Endodermal cell (in vitro differentiated cells): ENCODE data around the gene HLX. TPM values are rescaled to one million over a fixed set of nuclear protein-coding genes. Genes with fewer than 3 reads are reported as not detected.
A peak's percentile ranks its signal among the peaks of the same experiment; 100 is the strongest.

Experiments used
- DNase-seq: peaks from one replicate; pipeline ENCODE4 v3.0.0-alpha.2; 2017
- H3K27ac ChIP-seq: 2 replicates; pipeline ENCODE4 v1.5.1; 2013; ENCODE audit warnings: mild to moderate bottlenecking, low read depth, low read length, moderate library complexity
- H3K27me3 ChIP-seq: 2 replicates; pipeline ENCODE4 v1.6.1; 2013; ENCODE audit warnings: mild to moderate bottlenecking, low read length, moderate library complexity; ENCODE audit not compliant: insufficient read depth, control insufficient read depth, poor library complexity, severe bottlenecking
- H3K36me3 ChIP-seq: 2 replicates; pipeline ENCODE4 v1.7.0; 2013; ENCODE audit warnings: mild to moderate bottlenecking, low read length, moderate library complexity; ENCODE audit not compliant: control insufficient read depth, insufficient read depth
- H3K4me1 ChIP-seq: one replicate; pipeline ENCODE4 v1.7.0; 2013; ENCODE audit warnings: low read length; ENCODE audit not compliant: control insufficient read depth, insufficient read depth
- H3K4me3 ChIP-seq: 2 replicates; pipeline ENCODE4 v1.5.1; 2013; ENCODE audit warnings: mild to moderate bottlenecking, low read length, moderate library complexity
- H3K9ac ChIP-seq: 2 replicates; pipeline ENCODE4 v1.6.1; 2013; ENCODE audit warnings: mild to moderate bottlenecking, low read length, moderate library complexity; ENCODE audit not compliant: poor library complexity, severe bottlenecking; ENCODE audit errors: extremely low read depth
- H3K9me3 ChIP-seq: 2 replicates; pipeline ENCODE4 v1.6.1; 2013; ENCODE audit warnings: mild to moderate bottlenecking, low read length, moderate library complexity; ENCODE audit not compliant: control insufficient read depth
- H3K27ac Mint-ChIP-seq: 2 replicates; pipeline ENCODE4 v1.8.0; 2020; ENCODE audit warnings: mixed read lengths
- H3K27me3 Mint-ChIP-seq: 2 replicates; pipeline ENCODE4 v1.8.0; 2021; ENCODE audit warnings: mild to moderate bottlenecking, mixed read lengths; ENCODE audit not compliant: insufficient read depth
- H3K36me3 Mint-ChIP-seq: 2 replicates; pipeline ENCODE4 v1.8.0; 2020; ENCODE audit warnings: low read depth, mixed read lengths
- H3K4me1 Mint-ChIP-seq: 2 replicates; pipeline ENCODE4 v1.8.0; 2020; ENCODE audit warnings: mixed read lengths
- H3K4me3 Mint-ChIP-seq: 2 replicates; pipeline ENCODE4 v1.8.0; 2020; ENCODE audit warnings: mild to moderate bottlenecking, moderate library complexity, mixed read lengths
- H3K9me3 Mint-ChIP-seq: 2 replicates; pipeline ENCODE4 v1.8.0; 2020; ENCODE audit warnings: mild to moderate bottlenecking, mixed read lengths
- CTCF ChIP-seq: fragments of 200-600 bp; sonication (generic); conservative IDR thresholded peaks from 2 replicates; pipeline ENCODE4 v1.5.0; 2021; ENCODE audit warnings: antibody characterized with exemption, mild to moderate bottlenecking
- WGBS, 2 experiments: methylation state at CpG; one replicate each; pipeline versions ENCODE4 v1.1.5 to v1.1.7; 2013; ENCODE audit warnings: missing lambda C conversion rate in 2 of 2, mixed read lengths in 1 of 2; ENCODE audit not compliant: insufficient coverage in 1 of 2, insufficient read length in 1 of 2; 5-methylcytosine and 5-hydroxymethylcytosine counted together
- total RNA-seq, 2 donors: library from RNA; stranded (reverse); fragmentation: NEBNext Ultra II Directional in 1 of 2; extraction: Animal tissue kit (Norgen Biotek cat#: 25700) in 1 of 2; gene quantifications; 2 replicates in 1 of 2; 3 replicates in 1 of 2; pipeline ENCODE4 v1.2.1, GENCODE V29; 2021

HLX gene
- total RNA-seq, 2 donors from 2014 or later: 2.9 to 5.0 TPM

DNA sequence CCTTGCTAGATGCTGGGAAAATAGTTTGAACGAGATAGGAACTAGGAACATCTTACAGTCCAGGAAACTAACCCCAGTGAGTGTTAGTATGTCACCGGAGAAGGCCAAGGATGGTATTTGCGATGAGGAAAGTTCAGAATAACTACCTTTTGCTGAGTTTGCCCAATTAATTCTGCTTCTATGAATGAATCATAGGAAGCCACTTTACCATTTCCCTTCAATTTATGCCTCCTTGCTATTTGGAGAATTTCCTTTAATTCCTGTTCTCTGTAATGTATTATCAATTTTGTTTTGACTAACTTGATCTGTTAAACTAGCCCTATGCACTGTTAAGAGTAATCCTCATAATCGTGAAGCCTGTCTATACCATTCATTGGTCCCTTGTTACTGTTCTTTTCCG is 40.7 kb upstream of the HLX start:
- H3K27ac Mint-ChIP-seq: no peak overlapping the region
- no peaks in the 10 kb centered on the region for H3K9me3 Mint-ChIP-seq
- Histone ChIP-seq H3K27me3 (no peaks in the 10 kb centered on the region), H3K9ac (no peak overlapping the region), H3K4me3 (no peak overlapping the region), H3K36me3 (no peaks in the 10 kb centered on the region), H3K4me1 (no peaks in the 10 kb centered on the region), H3K9me3 (no peaks in the 10 kb centered on the region), H3K27ac (no peak overlapping the region)
- H3K36me3 Mint-ChIP-seq: no peaks in the 10 kb centered on the region
- peaks cover 5% of the 10 kb centered on the region for H3K4me1 Mint-ChIP-seq
- WGBS, 2 experiments: 95 to 98% methylated on average over 5 of the region's 5 CpGs
- H3K27me3 Mint-ChIP-seq: no peaks in the 10 kb centered on the region
- TF ChIP-seq CTCF: no peak
- DNase-seq: no peak
- H3K4me3 Mint-ChIP-seq: no peak overlapping the region

DNA sequence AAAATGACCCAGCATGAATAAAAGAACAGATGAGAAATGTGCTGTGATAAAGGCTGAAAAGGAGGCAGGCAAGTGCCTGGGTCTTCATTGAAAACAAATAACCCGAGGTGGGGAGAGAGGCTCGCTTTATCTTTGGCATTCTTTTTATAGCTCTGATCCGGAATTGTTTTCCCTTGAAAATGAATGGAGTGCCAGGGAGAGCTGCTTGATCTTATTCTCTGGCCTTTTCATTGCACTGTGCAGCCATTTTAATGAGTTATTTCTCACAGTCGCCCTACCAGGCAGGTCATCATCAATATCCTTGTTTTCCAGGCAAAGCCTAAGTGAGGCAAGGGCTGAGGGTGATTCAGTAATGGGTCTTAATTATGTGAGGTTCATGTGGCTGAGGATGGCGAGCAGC is 39.8 kb upstream of the HLX start:
- no peak for DNase-seq

GRCh38 chr1:220841293-220841692 is 38.0 kb upstream of the HLX start:
- Mint-ChIP-seq H3K36me3 (no peaks in the 10 kb centered on the region), H3K27me3 (no peaks in the 10 kb centered on the region), H3K4me3 (no peak overlapping the region), H3K27ac (no peak overlapping the region), H3K4me1 (peaks cover 5% of the 10 kb centered on the region), H3K9me3 (no peaks in the 10 kb centered on the region)
- Histone ChIP-seq H3K27ac (no peak overlapping the region), H3K4me3 (no peak overlapping the region), H3K9ac (no peak overlapping the region), H3K9me3 (no peaks in the 10 kb centered on the region), H3K36me3 (no peaks in the 10 kb centered on the region), H3K27me3 (no peaks in the 10 kb centered on the region), H3K4me1 (no peaks in the 10 kb centered on the region)
- no peak for DNase-seq
- TF ChIP-seq CTCF: peak; percentile 60

More for the DNA sequence above, 39.8 kb upstream of the HLX start:
- no peak overlapping the region for H3K9ac ChIP-seq
- no peak overlapping the region for H3K27ac ChIP-seq
- Mint-ChIP-seq H3K36me3 (no peaks in the 10 kb centered on the region), H3K27me3 (no peaks in the 10 kb centered on the region), H3K9me3 (no peaks in the 10 kb centered on the region), H3K27ac (no peak overlapping the region), H3K4me1 (peaks cover 5% of the 10 kb centered on the region), H3K4me3 (no peak overlapping the region)
- WGBS, 2 experiments: 73 to 89% methylated on average over 4 to 5 of the region's 5 CpGs
- no peaks in the 10 kb centered on the region for H3K4me1 ChIP-seq
- H3K9me3 ChIP-seq: no peaks in the 10 kb centered on the region
- no peak for TF ChIP-seq CTCF
- H3K36me3 ChIP-seq: no peaks in the 10 kb centered on the region
- H3K4me3 ChIP-seq: no peak overlapping the region
- no peaks in the 10 kb centered on the region for H3K27me3 ChIP-seq
